ENCODE measurements around the gene DAPK1.

GRCh38 chr9:87609002-87609401 is 111.3 kb downstream of the DAPK1 start:
- TF ChIP-seq POLR2AphosphoS5 (IDR thresholded peaks at IDR 0.05; ENCODE audit: insufficient read depth in 1 of 2, low read depth in 1 of 2) (no peak), POLR2A (IDR thresholded peaks at IDR 0.05) (no peak)

Data from vagina (tissue), 2 donors.